CD14-positive monocyte (primary cell): ENCODE measurements around the gene MAML1. TPM values are rescaled to one million over a fixed set of nuclear protein-coding genes. Genes with fewer than 3 reads are reported as not detected.

Source experiments
- DNase-seq, 3 donors: peaks; one replicate each; pipeline ENCODE4 v3.0.0-alpha.2; 2011 to 2022
- H2AFZ ChIP-seq: 2 replicates; pipeline ENCODE4 v1.6.0; 2012; ENCODE audit warnings: mild to moderate bottlenecking, low read depth, low read length, inconsistent platforms; ENCODE audit not compliant: insufficient read depth, poor library complexity, severe bottlenecking
- H3K27ac ChIP-seq, 2 donors: 1 replicate in 1 of 2; 2 replicates in 1 of 2; pipeline ENCODE4 v1.5.1; 2012 to 2013; ENCODE audit warnings: low read length in 2 of 2, control low read depth in 1 of 2, inconsistent platforms in 1 of 2, low read depth in 1 of 2, mild to moderate bottlenecking in 1 of 2
- H3K27me3 ChIP-seq, 2 donors: one replicate each; pipeline versions ENCODE4 v1.6.0 to v1.6.1; 2011 to 2013; ENCODE audit warnings: low read length in 2 of 2; ENCODE audit not compliant: control insufficient read depth in 2 of 2, insufficient read depth in 2 of 2
- H3K36me3 ChIP-seq, 2 donors: replicated peaks in 1 of 2; 1 replicate in 1 of 2; 2 replicates in 1 of 2; pipeline versions ENCODE4 v1.5.1 to v1.6.1; 2012 to 2013; ENCODE audit warnings: low read length in 2 of 2, control low read depth in 1 of 2, inconsistent platforms in 1 of 2, mild to moderate bottlenecking in 1 of 2; ENCODE audit not compliant: insufficient read depth in 2 of 2, control insufficient read depth in 1 of 2
- H3K4me1 ChIP-seq, 2 donors: 1 replicate in 1 of 2; 2 replicates in 1 of 2; pipeline versions ENCODE4 v1.5.1 to v1.6.1; 2012 to 2013; ENCODE audit warnings: low read length in 2 of 2, control low read depth in 1 of 2, inconsistent platforms in 1 of 2, mild to moderate bottlenecking in 1 of 2, moderate library complexity in 1 of 2; ENCODE audit not compliant: insufficient read depth in 2 of 2, control insufficient read depth in 1 of 2
- H3K4me2 ChIP-seq: replicated peaks from 2 replicates; pipeline ENCODE3; 2012; ENCODE audit warnings: low read length, moderate library complexity, mild to moderate bottlenecking; ENCODE audit not compliant: poor library complexity, severe bottlenecking; ENCODE audit errors: extremely low read depth
- H3K4me3 ChIP-seq, 3 experiments: fragments of 200-600 bp in 1 of 3; sonication (generic) in 1 of 3; replicated peaks in 1 of 3; 1 replicate in 2 of 3; 2 replicates in 1 of 3; pipeline ENCODE4 v1.5.1; 2011 to 2013; ENCODE audit warnings: low read length in 3 of 3, mild to moderate bottlenecking in 3 of 3, control low read depth in 2 of 3, low read depth in 2 of 3, inconsistent platforms in 1 of 3, moderate library complexity in 1 of 3
- H3K79me2 ChIP-seq: 2 replicates; pipeline ENCODE4 v1.6.0; 2012; ENCODE audit warnings: mild to moderate bottlenecking, control low read depth, inconsistent platforms, low read length, moderate library complexity; ENCODE audit not compliant: insufficient read depth
- H3K9ac ChIP-seq: 2 replicates; pipeline ENCODE4 v1.6.0; 2017; ENCODE audit warnings: low read length, mild to moderate bottlenecking; ENCODE audit not compliant: insufficient read depth, poor library complexity, severe bottlenecking
- H3K9me3 ChIP-seq, 2 donors: replicated peaks in 1 of 2; 1 replicate in 1 of 2; 2 replicates in 1 of 2; pipeline versions ENCODE4 v1.5.1 to v1.6.1; 2012 to 2013; ENCODE audit warnings: low read length in 2 of 2, control low read depth in 1 of 2; ENCODE audit not compliant: control insufficient read depth in 1 of 2, insufficient read depth in 1 of 2
- H4K20me1 ChIP-seq: 2 replicates; pipeline ENCODE4 v1.6.0; 2012; ENCODE audit warnings: mild to moderate bottlenecking, low read length, control low read depth, moderate library complexity; ENCODE audit not compliant: insufficient read depth
- H3K27ac Mint-ChIP-seq, 7 donors: one replicate each; pipeline ENCODE4 v1.8.0; 2020; ENCODE audit warnings: mild to moderate bottlenecking in 7 of 7, mixed read lengths in 7 of 7, moderate library complexity in 6 of 7, inconsistent platforms in 2 of 7
- H3K27me3 Mint-ChIP-seq, 3 donors: one replicate each; pipeline ENCODE4 v1.8.0; 2021 to 2022; ENCODE audit warnings: low read depth in 3 of 3, mild to moderate bottlenecking in 3 of 3, mixed read lengths in 3 of 3, moderate library complexity in 3 of 3, inconsistent platforms in 1 of 3
- H3K36me3 Mint-ChIP-seq, 2 donors: one replicate each; pipeline ENCODE4 v1.8.0; 2020; ENCODE audit warnings: mixed read lengths in 2 of 2, inconsistent platforms in 1 of 2, mild to moderate bottlenecking in 1 of 2
- H3K4me1 Mint-ChIP-seq: one replicate; pipeline ENCODE4 v1.8.0; 2020; ENCODE audit warnings: mild to moderate bottlenecking, mixed read lengths
- H3K4me3 Mint-ChIP-seq, 2 donors: one replicate each; pipeline ENCODE4 v1.8.0; 2020; ENCODE audit warnings: mild to moderate bottlenecking in 2 of 2, mixed read lengths in 2 of 2, moderate library complexity in 1 of 2
- H3K9me3 Mint-ChIP-seq, 7 donors: one replicate each; pipeline ENCODE4 v1.8.0; 2020 to 2022; ENCODE audit warnings: mixed read lengths in 7 of 7, mild to moderate bottlenecking in 6 of 7, moderate library complexity in 6 of 7, inconsistent platforms in 2 of 7
- WGBS: methylation state at CpG from one replicate; pipeline ENCODE4 v1.1.5; 2013; ENCODE audit warnings: missing lambda C conversion rate; ENCODE audit not compliant: insufficient coverage; 5-methylcytosine and 5-hydroxymethylcytosine counted together
- intact Hi-C, 2 donors: fragments of 100-400 bp; cut with micrococcal nuclease; formaldehyde crosslinking; loops; one replicate each; pipeline versions ENCODE4 v1.15.0 to v1.15.1; 2023
- polyA plus RNA-seq, 3 donors: library from polyadenylated mRNA; depleted of rRNA in 1 of 3; unstranded in 2 of 3; stranded (reverse) in 1 of 3; fragments of 300-500 nt in 2 of 3; fragments of >200 nt in 1 of 3; fragmentation: Illumina TruSeq in 2 of 3; gene quantifications; 1 replicate in 2 of 3; 2 replicates in 1 of 3; pipeline ENCODE4 v1.2.3, GENCODE V29; 2012 to 2021
- TF ChIP-seq, protein P1 (sequence below): fragments of 200-600 bp; IDR thresholded peaks from one replicate; pipeline ENCODE4 v1.8.0; 2022; ENCODE audit warnings: antibody characterized with exemption, mild to moderate bottlenecking

MAML1 gene
- polyA plus RNA-seq, 3 donors: 2.2 to 11.0 (median 2.7) TPM

DNA sequence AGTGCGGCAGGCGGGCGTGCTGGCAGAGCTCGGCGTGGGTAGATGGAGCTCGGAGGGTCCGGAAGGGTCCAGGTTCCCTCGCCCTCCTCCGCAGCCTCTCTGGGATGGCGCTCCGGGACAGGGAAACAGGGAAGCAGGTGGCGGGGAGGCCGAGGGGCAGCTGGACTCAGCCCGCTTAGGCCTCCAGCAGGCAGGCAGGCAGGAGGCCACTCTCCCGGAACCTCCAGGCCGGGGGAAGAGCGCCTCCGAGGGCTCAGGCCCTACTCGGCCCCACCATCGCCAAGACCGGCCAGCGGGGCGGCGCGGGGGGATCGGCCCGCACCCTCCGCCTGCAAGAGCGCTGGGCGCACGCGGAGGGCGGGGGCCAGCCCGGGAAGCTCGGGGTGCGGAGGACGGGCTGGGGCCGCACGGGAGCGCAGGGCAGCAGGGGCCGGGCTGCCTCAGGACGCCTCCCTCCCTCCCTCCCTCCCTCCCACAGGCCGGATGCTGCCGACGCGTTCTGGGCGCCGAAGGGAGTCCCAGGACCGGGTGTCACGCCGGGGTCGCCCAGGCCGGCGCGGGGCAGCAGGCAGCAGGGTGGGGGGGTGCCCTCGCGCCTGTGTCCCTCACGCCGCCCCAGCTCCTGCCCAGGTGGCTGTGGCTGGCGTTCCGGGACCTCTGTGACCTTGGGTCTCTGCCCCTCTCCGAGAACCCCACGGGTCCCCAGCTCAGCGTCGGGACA lies 73.1 kb downstream of the MAML1 start:
- Mint-ChIP-seq H3K9me3 (no peaks in the 10 kb centered on the region), H3K4me1 (peaks cover 36% of the 10 kb centered on the region), H3K4me3 (peak overlapping the region; percentile 88 to 91), H3K27me3 (peaks cover 0 to 2% (median 0%) of the 10 kb centered on the region in 3 donors), H3K36me3 (peaks cover 10 to 13% of the 10 kb centered on the region in 2 donors), H3K27ac (peak overlapping the region in 5 of 7 donors; percentile 10 to 86 (median 78))
- Histone ChIP-seq H3K4me2 (peak overlapping the region; percentile 87), H3K79me2 (peaks cover 45% of the 10 kb centered on the region), H3K27ac (peak overlapping the region; percentile 52 to 77), H3K4me3 (peak overlapping the region; percentile 52 to 80 (median 59)), H3K4me1 (peaks cover 41 to 53% of the 10 kb centered on the region in 2 donors), H3K27me3 (no peaks in the 10 kb centered on the region), H3K9me3 (no peaks in the 10 kb centered on the region), H2AFZ (no peak overlapping the region), H3K36me3 (peaks cover 7% of the 10 kb centered on the region in 2 donors), H4K20me1 (peaks cover 52% of the 10 kb centered on the region), H3K9ac (peak overlapping the region; percentile 71)
- 8% methylated on average over 43 of the region's 65 CpGs for WGBS
- TF ChIP-seq, protein P1, sequence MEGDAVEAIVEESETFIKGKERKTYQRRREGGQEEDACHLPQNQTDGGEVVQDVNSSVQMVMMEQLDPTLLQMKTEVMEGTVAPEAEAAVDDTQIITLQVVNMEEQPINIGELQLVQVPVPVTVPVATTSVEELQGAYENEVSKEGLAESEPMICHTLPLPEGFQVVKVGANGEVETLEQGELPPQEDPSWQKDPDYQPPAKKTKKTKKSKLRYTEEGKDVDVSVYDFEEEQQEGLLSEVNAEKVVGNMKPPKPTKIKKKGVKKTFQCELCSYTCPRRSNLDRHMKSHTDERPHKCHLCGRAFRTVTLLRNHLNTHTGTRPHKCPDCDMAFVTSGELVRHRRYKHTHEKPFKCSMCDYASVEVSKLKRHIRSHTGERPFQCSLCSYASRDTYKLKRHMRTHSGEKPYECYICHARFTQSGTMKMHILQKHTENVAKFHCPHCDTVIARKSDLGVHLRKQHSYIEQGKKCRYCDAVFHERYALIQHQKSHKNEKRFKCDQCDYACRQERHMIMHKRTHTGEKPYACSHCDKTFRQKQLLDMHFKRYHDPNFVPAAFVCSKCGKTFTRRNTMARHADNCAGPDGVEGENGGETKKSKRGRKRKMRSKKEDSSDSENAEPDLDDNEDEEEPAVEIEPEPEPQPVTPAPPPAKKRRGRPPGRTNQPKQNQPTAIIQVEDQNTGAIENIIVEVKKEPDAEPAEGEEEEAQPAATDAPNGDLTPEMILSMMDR: no peak
- peak; percentile 37 to 65 (median 44) for DNase-seq
- intact Hi-C loops: loop anchor here (1.0 to 2.0 kb wide), 2 partner anchors 15 to 100 kb away; partner anchors contain the start of gene SQSTM1 (in 2 of the 2)

DNA sequence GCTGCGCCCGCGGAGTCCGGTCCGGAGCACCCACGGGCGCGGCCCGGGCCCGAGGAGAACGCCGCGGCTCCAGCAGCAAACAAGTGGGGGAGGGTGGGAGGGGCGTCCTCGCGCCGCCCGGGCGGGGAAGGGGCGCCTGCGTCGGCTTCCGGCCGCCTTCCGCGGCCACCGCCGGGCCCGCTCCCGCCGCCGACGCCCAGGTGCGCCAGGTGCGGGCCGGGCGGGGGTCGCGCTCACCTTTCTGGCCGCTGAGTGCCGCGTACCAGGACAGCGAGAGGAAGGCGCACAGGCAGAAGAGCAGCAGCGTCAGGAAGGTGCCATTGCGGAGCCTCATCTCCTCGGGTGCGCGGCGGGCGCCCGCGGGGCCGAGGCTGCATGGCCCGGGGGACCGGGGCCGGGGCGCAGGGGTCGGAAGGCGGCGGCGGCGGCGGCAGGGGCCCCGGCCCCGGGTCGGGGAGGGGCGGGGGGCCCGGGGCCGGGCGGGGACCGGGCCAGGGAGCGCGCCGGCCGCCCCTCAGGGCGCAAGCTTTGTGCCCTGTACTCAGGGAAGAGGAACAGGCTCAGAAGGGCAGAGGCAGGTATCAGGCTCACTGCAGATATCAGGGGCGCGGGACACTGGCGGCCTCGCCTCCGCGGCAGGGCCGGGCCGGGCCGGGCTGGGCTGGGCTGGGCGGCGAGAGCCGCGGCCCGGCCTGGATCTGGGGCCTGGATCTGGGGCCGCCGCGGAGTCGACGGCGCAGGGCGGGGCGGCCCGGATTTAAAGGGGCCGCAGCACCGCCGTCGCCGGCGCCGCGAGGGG lies 73.8 kb downstream of the MAML1 start, which contains the start of gene MGAT4B:
Gene MGAT4B (minus strand): TSS at position 617 of the 799 bp plus-strand sequence. CDS start 283 bp downstream, at position 334.
- WGBS: under 1% methylated on average over 96 of the region's 108 CpGs
- H3K4me3 ChIP-seq: peak within 1 kb of the TSS; percentile 56 to 80 (median 59)
- H3K4me3 Mint-ChIP-seq: peak within 1 kb of the TSS; percentile 85 to 88
- peak within 1 kb of the TSS; percentile 87 for H3K4me2 ChIP-seq
- DNase-seq: peak in 2 of 3 donors; percentile 44 to 50
- H3K27ac ChIP-seq: peak within 1 kb of the TSS; percentile 56 to 77
- peaks cover 44% of the 10 kb centered on the region for H4K20me1 ChIP-seq
- no peaks in the 10 kb centered on the region for H3K9me3 ChIP-seq
- peak within 1 kb of the TSS; percentile 80 for H3K9ac ChIP-seq
- H3K36me3 ChIP-seq: no peaks in the 10 kb centered on the region
- H3K27me3 Mint-ChIP-seq: peaks cover 0 to 2% (median 0%) of the 10 kb centered on the region in 3 donors
- peak within 1 kb of the TSS in 6 of 7 donors; percentile 53 to 83 (median 77) for H3K27ac Mint-ChIP-seq
- H3K9me3 Mint-ChIP-seq: peaks cover 0 to 4% (median 0%) of the 10 kb centered on the region in 7 donors
- H3K4me1 Mint-ChIP-seq: peaks cover 36% of the 10 kb centered on the region
- peaks cover 7% of the 10 kb centered on the region in 2 donors for H3K36me3 Mint-ChIP-seq
- H2AFZ ChIP-seq: peak within 1 kb of the TSS; percentile 68
- H3K79me2 ChIP-seq: peaks cover 45% of the 10 kb centered on the region
- peaks cover 41 to 60% of the 10 kb centered on the region in 2 donors for H3K4me1 ChIP-seq
- no peaks in the 10 kb centered on the region for H3K27me3 ChIP-seq
- TF ChIP-seq, protein P1: no peak
- intact Hi-C loops: loop anchor here in 1 of 2 donors (2.0 kb wide), 1 partner anchor 14 kb away; the partner anchor contains the start of gene SQSTM1
